HG02798 (cell line): Measurements from ENCODE around the gene ATF7IP.
A peak's percentile ranks its signal among the peaks of the same experiment; 100 is the strongest.
"Not testable (repeated sequence)": the region's sequence is repeated elsewhere in the genome, so short reads cannot be mapped to it uniquely, and the experiment has no call there.

Experiments used
- ATAC-seq: cut with Tn5 transposase; IDR thresholded peaks from one replicate; pipeline ENCODE4 v1.9.1; 2021; ENCODE audit warnings: mild to moderate bottlenecking; ENCODE audit not compliant: unreplicated experiment, poor library complexity

ATF7IP gene, protein sequence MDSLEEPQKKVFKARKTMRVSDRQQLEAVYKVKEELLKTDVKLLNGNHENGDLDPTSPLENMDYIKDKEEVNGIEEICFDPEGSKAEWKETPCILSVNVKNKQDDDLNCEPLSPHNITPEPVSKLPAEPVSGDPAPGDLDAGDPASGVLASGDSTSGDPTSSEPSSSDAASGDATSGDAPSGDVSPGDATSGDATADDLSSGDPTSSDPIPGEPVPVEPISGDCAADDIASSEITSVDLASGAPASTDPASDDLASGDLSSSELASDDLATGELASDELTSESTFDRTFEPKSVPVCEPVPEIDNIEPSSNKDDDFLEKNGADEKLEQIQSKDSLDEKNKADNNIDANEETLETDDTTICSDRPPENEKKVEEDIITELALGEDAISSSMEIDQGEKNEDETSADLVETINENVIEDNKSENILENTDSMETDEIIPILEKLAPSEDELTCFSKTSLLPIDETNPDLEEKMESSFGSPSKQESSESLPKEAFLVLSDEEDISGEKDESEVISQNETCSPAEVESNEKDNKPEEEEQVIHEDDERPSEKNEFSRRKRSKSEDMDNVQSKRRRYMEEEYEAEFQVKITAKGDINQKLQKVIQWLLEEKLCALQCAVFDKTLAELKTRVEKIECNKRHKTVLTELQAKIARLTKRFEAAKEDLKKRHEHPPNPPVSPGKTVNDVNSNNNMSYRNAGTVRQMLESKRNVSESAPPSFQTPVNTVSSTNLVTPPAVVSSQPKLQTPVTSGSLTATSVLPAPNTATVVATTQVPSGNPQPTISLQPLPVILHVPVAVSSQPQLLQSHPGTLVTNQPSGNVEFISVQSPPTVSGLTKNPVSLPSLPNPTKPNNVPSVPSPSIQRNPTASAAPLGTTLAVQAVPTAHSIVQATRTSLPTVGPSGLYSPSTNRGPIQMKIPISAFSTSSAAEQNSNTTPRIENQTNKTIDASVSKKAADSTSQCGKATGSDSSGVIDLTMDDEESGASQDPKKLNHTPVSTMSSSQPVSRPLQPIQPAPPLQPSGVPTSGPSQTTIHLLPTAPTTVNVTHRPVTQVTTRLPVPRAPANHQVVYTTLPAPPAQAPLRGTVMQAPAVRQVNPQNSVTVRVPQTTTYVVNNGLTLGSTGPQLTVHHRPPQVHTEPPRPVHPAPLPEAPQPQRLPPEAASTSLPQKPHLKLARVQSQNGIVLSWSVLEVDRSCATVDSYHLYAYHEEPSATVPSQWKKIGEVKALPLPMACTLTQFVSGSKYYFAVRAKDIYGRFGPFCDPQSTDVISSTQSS

DNA sequence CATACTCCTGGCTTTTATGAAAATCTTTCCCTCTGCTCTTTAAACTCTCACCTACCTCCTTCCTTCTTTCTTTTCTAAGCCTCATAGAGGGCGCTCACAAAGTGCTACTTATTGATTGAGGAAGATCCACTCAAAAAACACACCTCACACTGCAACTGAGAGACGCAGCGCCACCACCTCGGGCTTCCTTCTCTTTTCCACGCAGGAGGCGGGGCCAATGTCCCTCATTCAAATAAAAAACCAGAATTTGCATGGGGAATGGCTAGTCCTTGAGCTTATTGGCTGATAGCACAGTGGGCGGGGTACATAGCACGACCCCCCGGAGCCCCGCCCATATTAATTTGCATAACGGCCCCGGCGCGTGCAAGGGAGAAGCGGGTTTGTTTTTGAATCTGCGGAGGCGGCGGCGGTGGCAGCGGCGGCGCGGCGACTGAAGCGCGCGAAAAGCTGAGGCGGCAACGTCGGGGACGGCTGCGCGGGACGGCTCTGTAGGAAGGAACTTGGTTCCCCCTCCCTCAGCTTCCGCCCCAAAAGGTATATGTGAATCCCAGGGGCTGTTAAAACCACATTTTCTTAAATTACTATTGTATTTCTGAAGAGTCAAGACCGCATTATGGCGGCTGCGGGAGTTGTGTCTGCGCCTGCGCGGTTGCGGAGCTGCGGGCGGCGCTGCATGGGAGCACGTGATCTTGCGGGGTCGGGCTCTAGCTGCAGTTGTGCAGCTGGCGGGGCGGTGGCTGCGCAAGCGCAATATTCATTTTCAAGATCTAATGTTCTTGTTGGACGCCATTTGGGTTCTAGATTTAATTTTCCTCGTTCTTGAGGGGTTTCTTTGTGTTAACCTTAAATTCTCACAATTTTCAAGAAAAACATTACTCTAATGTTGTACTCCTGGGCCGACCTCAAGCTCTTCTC lies at the start of gene ATF7IP:
ATF7IP (plus strand) TSS at position 389 of the 915 bp plus-strand sequence. CDS start 58,234 bp downstream, outside the sequence.
- peak; percentile 75 for ATAC-seq

DNA sequence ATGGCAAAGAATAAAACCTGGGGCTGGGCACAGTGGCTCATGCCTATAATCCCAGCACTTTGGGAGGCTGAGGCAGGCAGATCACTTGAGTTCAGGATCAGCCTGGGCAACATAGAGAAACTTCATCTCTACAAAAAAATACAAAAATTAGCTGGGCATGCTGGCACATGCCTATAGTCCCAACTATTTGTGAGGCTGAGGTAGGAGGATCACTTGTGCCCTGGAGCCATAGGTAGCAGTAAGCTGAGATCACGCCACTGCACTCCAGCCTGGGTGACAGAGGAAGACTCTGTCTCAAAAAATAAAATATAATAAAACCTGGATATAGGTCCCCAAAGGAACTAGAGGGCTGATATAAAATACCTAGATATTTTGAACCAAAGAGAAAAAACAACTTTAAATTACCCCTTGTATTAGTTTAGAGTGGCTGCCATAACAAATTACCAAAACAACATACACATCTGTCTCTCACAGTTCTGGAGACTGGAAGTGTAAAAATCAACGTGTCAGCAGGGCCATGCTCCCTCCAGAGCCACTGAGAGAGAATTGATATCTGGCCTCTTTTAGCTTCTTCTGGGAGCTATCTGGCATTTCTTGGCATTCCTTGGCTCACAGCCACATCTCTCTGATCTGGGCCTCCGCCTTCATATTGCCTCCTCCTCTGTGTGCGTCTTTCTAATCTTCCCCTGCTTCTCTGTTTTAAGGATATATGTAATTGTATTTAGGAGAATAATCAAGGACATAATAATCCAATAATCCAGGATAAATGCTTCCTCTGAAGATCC lies 47.9 kb upstream of the ATF7IP start:
- ATAC-seq: no peak

DNA sequence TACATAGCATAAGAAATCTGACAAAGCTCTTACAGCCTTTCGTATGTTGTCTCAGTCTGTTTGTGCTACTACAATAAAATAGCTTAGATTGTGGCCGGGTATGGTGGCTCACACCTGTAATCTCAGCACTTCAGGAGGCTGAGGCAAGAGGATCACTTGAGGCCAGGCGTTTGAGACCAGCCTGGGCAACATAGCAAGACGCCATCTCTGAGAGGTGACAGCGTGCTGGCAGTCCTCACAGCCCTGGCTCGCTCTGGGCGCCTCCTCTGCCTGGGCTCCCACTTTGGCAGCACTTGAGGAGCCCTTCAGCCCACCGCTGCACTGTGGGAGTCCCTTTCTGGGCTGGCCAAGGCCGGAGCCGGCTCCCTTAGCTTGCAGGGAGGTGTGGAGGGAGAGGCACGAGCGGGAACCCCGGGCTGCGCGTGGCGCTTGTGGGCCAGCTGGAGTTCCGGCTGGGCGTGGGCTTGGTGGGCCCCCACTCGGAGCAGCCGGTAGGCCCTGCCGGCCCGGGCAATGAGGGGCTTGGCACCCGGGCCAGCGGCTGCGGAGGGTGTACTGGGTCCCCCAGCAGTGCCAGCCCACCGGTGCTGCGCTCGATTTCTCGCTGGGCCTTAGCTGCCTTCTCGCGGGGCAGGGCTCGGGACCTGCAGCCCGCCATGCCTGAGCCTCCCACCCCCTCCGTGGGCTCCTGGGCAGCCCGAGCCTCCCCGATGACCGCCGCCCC lies 45.6 kb upstream of the ATF7IP start:
- ATAC-seq: not testable (repeated sequence)

DNA sequence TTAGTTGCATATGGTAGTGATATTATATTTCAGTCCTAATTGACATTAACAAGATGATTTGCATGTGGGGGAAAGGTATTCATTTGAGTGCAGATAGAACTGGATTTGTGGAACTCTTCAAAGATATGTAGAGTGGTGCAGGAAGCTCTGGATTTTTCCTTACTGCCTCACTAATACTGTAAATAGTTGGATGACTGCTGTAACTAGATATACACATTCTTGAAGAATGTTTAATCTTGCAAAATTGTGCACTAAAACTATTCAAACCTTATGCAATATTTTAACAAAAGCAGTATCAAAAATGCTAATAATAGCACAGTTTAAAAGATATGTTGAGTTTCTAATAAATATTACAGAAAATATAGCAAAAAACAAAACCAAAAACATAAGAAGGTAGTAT lies 43.1 kb upstream of the ATF7IP start:
- no peak for ATAC-seq

DNA sequence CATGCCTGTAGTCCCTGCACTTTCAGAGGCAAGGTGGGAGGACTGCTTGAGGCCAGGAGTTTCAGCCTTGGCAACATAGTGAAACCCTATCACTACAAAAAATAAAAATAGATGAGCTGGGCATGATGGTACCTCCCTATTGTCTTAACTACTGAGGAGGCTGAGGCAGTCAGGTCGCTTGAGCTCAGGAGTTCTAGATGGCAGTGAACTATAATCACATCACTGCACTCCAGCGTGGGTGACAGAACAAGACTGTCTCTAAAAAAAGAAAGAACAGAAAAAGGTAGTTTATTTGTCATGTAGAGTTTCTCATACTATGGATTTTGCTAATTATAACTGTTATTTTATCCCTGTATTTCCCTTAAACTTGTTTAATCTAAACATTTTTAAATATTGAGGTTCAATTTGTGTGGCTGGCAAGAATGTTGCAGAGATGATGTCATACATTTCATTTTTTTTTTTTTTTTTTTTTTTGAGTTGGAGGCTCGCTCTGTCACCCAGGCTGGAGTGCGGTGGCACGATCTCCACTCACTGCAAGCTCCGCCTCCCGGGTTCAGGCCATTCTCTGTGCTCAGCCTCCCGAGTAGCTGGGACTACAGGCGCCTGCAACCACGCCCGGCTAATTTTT lies 39.7 kb upstream of the ATF7IP start:
- ATAC-seq: no peak

DNA sequence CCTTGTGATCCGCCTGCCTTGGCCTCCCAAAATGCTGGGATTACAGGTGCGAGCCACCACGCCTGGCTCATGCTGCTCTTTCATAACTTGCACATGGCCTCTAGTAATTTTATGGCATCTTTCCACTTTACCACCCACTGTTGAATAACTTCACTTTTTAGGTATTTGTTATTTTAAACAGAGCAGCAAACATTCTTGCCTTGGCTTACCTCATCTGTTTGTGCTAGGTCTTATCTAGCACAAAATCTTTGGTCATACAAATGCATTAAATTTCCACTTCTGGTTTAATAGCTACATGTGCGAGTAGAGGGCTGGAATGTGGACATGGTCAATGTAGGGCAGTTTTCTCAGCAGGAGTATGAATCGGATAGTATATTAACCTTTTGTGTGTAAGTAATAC lies 38.8 kb upstream of the ATF7IP start:
- no peak for ATAC-seq

DNA sequence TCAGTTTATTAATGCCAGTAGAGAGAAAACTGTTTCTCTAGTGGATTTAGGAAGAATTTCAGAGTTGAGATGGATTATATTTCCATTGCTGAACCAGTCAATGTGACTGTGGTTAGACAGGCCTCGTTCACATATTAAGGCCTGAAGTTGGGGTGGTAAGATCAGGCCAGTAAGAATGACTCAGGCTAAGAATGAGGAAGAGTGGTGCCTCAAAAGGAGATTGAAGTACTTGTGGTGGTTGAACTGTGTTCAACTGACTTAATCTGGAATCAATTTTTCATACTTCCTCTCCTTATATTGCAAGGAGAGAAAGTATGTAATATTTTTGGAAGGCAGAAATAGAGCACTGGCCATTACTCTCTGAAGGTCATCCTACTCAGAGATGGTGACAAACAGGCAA lies 37.8 kb upstream of the ATF7IP start:
- no peak for ATAC-seq

DNA sequence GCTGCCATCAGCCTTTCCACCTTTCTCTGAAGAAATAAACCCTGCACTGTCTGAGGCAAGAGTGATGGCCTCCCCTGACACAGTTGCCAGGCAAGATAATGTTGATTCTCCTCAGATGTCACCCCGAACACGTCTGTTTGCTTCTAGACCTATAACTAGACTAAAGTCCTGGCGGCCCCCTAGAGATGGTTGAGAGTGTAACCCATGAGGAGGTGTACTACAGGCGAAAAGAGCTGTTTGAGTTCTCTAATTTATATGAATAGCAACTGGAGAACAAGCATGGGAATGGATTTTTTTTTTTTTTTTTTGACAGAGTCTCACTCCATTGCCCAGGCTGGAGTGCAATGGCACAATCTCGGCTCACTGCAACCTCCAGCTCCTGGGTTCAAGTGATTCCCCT lies 33.0 kb upstream of the ATF7IP start:
- no peak for ATAC-seq

DNA sequence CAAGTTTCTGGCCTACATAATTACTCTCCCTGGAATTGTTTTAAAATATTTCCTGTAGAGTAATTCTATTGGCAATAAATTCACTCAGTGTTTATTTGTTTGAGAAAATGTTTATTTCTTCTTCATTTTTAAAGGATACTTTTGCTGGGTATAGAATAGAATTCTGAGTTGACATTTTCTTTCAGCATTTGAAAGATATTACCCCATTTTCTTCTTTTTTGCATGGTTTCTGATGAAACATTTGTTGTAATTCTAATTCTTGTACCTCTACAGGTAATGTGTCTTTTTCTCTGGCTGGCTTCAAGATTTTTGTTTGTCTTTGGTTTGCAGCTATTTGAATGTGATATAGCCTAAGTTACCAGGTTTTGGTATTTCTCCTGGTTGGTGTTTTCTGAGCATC lies 25.1 kb upstream of the ATF7IP start:
- no peak for ATAC-seq

DNA sequence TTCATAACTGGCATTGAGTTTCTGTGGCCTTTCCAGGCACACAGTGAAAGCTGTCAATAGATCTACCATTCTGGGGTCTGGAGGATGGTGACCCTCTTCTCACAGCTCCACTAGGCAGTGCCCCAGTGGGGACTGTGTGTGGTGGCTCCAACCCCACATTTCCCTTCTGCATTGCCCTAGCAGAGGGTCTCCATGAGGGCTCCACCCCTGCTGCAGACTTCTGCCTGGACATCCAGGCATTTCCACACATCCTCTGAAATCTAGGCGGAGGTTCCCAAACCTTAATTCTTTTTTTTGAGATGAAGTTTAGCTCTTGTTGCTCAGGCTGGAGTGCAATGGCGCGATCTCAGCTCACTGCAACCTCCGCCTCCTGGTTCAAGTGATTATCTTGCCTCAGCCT lies 14.0 kb upstream of the ATF7IP start:
- ATAC-seq: not testable (repeated sequence)

DNA sequence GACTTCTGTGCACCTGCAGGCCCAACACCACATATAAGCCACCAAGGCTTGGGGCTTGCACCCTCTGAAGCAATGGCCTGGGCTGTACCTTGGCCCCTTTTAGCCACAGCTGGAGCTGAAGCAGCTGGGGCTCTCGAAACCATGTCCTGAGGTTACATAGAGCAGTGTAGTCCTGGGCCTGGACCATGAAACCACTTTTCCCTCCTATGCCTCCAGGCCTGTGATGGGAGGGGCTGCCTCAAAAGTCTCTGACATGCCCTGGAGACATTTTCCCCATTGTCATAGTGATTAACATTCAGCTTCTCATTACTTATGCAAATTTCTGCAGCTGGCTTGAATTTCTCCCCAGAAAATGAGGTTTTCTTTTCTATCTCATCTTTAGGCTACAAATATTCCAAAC lies 13.4 kb upstream of the ATF7IP start:
- not testable (repeated sequence) for ATAC-seq

DNA sequence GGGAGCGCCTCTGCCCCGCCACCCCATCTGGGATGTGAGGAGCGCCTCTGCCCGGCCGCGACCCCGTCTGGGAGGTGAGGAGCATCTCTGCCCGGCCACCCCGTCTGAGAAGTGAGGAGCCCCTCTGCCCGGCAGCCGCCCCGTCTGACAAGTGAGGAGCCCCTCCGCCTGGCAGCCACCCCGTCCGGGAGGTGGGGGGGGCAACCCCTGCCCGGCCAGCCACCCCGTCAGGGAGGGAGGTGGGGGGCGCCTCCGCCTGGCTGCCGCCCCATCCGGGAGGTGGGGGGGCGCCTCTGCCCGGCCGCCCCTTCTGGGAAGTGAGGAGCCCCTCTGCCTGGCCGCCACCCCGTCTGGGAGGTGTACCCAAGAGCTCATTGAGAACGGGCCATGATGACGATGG lies 10.8 kb upstream of the ATF7IP start:
- ATAC-seq: not testable (repeated sequence)

DNA sequence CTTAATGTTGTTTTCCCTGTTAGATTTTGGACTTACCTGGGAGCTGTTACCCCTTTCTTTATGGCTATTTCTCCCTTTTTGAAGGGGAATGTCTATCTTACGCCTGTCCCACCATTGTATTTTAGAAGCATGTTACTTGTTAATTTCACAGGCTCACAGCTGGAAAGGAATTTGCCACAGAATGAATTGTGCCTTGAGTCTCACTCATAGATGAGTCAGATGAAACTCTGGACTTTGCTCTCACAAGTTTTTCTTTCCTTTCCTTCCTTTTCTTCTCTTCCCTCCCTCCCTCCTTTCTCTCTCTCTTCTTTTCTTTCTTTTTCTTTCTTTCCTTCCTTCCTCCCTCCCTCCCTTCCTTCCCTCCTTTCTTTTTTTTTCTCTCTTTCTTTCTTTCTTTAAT lies 9.3 kb upstream of the ATF7IP start:
- ATAC-seq: no peak

DNA sequence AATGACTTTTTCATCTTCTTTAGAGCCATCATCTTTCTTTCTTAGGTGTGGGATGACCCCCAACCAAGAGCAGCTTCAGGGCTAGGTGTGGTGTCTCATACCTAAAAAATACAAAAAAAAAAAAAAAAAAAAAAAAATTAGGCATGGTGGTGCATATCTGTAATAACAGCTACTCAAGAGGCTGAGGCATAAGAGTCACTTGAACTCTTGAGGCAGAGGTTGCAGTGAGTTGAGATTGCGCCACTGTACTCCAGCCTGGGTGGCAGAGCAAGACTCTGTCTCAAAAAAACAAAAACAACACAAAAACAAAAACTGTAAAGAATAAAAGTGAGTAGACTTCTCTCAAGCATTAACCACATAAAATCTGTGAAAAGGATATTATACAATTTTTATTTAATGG lies 8.0 kb upstream of the ATF7IP start:
- no peak for ATAC-seq

DNA sequence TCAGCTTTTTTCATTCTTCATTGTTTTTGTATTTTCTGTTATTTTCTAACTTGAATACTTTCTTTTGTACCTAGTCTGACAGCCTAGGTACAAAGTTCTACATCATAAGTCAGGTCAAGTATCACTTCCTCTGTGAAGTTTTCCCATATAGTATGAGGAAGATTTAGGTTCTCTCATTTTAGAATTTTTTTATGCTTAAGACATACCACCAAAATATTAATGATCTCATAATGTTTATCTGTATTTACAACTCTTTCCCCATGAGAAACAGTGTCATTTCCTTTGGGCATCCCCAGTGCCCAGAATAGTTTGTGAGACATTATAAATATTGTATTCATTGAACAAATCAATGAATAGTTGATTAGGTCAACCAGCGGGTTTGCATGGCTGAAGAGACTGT lies 3.1 kb upstream of the ATF7IP start:
- ATAC-seq: no peak

DNA sequence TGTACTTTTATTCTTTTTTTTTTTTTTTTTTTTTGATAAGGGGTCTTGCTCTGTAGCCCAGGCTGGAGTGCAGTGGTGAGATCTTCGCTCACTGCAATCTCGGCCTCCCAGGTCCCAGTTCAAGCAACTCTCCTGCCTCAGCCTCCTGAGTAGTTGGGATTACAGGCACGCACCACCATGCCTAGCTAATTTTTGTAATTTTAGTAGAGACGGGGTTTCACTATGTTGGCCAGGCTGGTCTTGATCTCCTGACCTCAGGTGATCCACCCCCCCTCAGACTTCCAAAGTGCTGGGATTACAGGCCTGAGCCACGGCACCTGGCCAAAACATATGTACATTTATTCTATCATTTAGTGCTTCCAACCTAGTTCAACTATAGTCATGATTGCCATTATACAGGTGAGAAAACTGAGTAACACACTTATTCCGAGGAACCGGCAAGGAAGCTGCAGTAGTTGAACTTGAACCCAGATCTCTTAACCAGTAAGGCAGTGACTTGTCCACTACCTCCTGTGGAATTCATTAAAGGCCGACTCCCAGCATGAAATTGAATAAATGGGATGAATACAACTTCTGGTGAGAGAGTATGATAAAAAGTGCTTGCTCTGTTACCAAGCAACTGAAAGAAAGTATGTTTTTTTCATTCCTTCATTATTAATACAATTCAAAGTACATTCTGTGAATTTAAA lies 755 bp upstream of the ATF7IP start:
- no peak for ATAC-seq
